GM23338 (cell line): ENCODE data around the gene HSPG2. TPM values are rescaled to one million over a fixed set of nuclear protein-coding genes. Genes with fewer than 3 reads are reported as not detected.

Source experiments
- ATAC-seq: fragments of 200-7000 bp; cut with Tn5 transposase; 3 replicates; pipeline ENCODE4 v1.9.1; 2020
- DNase-seq: peaks from one replicate; pipeline ENCODE4 v3.0.0-alpha.2; 2015; ENCODE audit warnings: low spot score
- H2AFZ ChIP-seq: fragments of 200-600 bp; sonication (generic); 2 replicates; pipeline ENCODE4 v1.8.0; 2016; ENCODE audit warnings: antibody characterized with exemption, mild to moderate bottlenecking, moderate library complexity
- H3F3A ChIP-seq: fragments of 200-600 bp; sonication (generic); replicated peaks from 2 replicates; pipeline ENCODE4 v1.8.0; 2017; ENCODE audit warnings: antibody characterized with exemption, mixed run types, low read depth
- H3K27ac ChIP-seq: fragments of 200-600 bp; sonication (generic); 2 replicates; pipeline ENCODE4 v1.6.1; 2016; ENCODE audit warnings: low read depth
- H3K27me3 ChIP-seq: fragments of 200-600 bp; sonication (generic); 2 replicates; pipeline ENCODE4 v1.8.0; 2016; ENCODE audit warnings: mild to moderate bottlenecking, mixed run types, moderate library complexity; ENCODE audit not compliant: insufficient read depth
- H3K36me3 ChIP-seq: fragments of 200-600 bp; sonication (generic); 2 replicates; pipeline ENCODE4 v1.8.0; 2016; ENCODE audit warnings: mild to moderate bottlenecking; ENCODE audit not compliant: insufficient read depth
- H3K4me1 ChIP-seq: fragments of 200-600 bp; sonication (generic); 2 replicates; pipeline ENCODE4 v1.8.0; 2016; ENCODE audit warnings: mild to moderate bottlenecking, moderate library complexity; ENCODE audit not compliant: insufficient read depth
- H3K4me2 ChIP-seq: fragments of 200-600 bp; sonication (generic); 2 replicates; pipeline ENCODE4 v1.7.1; 2017; ENCODE audit warnings: mixed run types
- H3K4me3 ChIP-seq: fragments of 200-600 bp; sonication (generic); 2 replicates; pipeline ENCODE4 v1.6.1; 2016; ENCODE audit warnings: mixed run types
- H3K79me2 ChIP-seq: fragments of 200-600 bp; sonication (generic); replicated peaks from 2 replicates; pipeline ENCODE4 v1.8.0; 2017; ENCODE audit warnings: mild to moderate bottlenecking; ENCODE audit not compliant: insufficient read depth
- H3K9me2 ChIP-seq: fragments of 200-600 bp; sonication (generic); 2 replicates; pipeline ENCODE4 v1.8.0; 2017; ENCODE audit not compliant: insufficient read depth
- H4K20me1 ChIP-seq: fragments of 200-600 bp; sonication (generic); replicated peaks from 2 replicates; pipeline ENCODE4 v1.8.0; 2017; ENCODE audit warnings: mild to moderate bottlenecking; ENCODE audit not compliant: insufficient read depth
- H3K27ac Mint-ChIP-seq: 2 replicates; pipeline ENCODE4 v1.8.0; 2020; ENCODE audit warnings: inconsistent platforms, mild to moderate bottlenecking, moderate library complexity, mixed read lengths
- H3K27me3 Mint-ChIP-seq: 3 replicates; pipeline ENCODE4 v1.8.0; 2022; ENCODE audit warnings: low read depth, mild to moderate bottlenecking, moderate library complexity, mixed read lengths, inconsistent platforms; ENCODE audit not compliant: insufficient read depth, poor library complexity
- H3K36me3 Mint-ChIP-seq: 3 replicates; pipeline ENCODE4 v1.8.0; 2021; ENCODE audit warnings: low read depth, mild to moderate bottlenecking, inconsistent platforms, moderate library complexity, mixed read lengths
- H3K4me1 Mint-ChIP-seq: 3 replicates; pipeline ENCODE4 v1.8.0; 2020; ENCODE audit warnings: mild to moderate bottlenecking, inconsistent platforms, mixed read lengths
- H3K4me3 Mint-ChIP-seq: 3 replicates; pipeline ENCODE4 v1.8.0; 2021; ENCODE audit warnings: moderate library complexity, mild to moderate bottlenecking, inconsistent platforms, mixed read lengths
- H3K9me3 Mint-ChIP-seq: 3 replicates; pipeline ENCODE4 v1.8.0; 2020; ENCODE audit warnings: moderate library complexity, mild to moderate bottlenecking, inconsistent platforms, mixed read lengths
- CREB1 ChIP-seq: fragments of 250-450 bp; sonication (Bioruptor Pico); IDR thresholded peaks from 2 replicates; pipeline ENCODE4 v1.5.0; 2020; ENCODE audit warnings: low read depth, mild to moderate bottlenecking, moderate library complexity
- EZH2 ChIP-seq: fragments of 200-600 bp; sonication (generic); IDR thresholded peaks from one replicate; pipeline ENCODE4 v1.8.0; 2017; ENCODE audit warnings: antibody characterized with exemption, mild to moderate bottlenecking, low read depth; ENCODE audit not compliant: unreplicated experiment
- EZH2phosphoT487 ChIP-seq: fragments of 200-600 bp; sonication (generic); IDR thresholded peaks from one replicate; pipeline ENCODE4 v1.8.1; 2018; ENCODE audit warnings: antibody characterized with exemption; ENCODE audit not compliant: unreplicated experiment
- JUNB ChIP-seq: IDR thresholded peaks from one replicate; pipeline ENCODE4 v1.6.1; 2016; ENCODE audit warnings: antibody characterized with exemption; ENCODE audit not compliant: unreplicated experiment
- NANOG ChIP-seq: IDR thresholded peaks from 2 replicates; pipeline ENCODE4 v1.6.1; 2016; ENCODE audit warnings: antibody characterized with exemption, borderline replicate concordance
- POLR2AphosphoS5 ChIP-seq: IDR thresholded peaks from 2 replicates; pipeline ENCODE4 v1.6.1; 2016; ENCODE audit warnings: antibody characterized with exemption, low read depth
- STAT1 ChIP-seq: IDR thresholded peaks from one replicate; pipeline ENCODE4 v1.6.1; 2016; ENCODE audit warnings: antibody characterized with exemption; ENCODE audit not compliant: unreplicated experiment
- ZNF114 ChIP-seq: fragments of 250-450 bp; sonication (Bioruptor Pico); IDR thresholded peaks from 2 replicates; pipeline ENCODE4 v1.5.0; 2020; ENCODE audit warnings: mild to moderate bottlenecking, moderate library complexity
- ZNF331 ChIP-seq: fragments of 250-450 bp; sonication (Bioruptor Pico); IDR thresholded peaks from 2 replicates; pipeline ENCODE4 v1.5.0; 2020; ENCODE audit warnings: low read depth, mild to moderate bottlenecking, moderate library complexity
- polyA plus RNA-seq: library from polyadenylated mRNA; unstranded; fragments of >200 nt; fragmentation: Nextera tagmentation; extraction: Ambion mirVana; gene quantifications from 2 replicates; pipeline ENCODE4 v1.2.1, GENCODE V29; 2016
- total RNA-seq: library from RNA; depleted of rRNA; stranded (reverse); fragments of >200 nt; shearing (Covaris generic); gene quantifications from 2 replicates; pipeline ENCODE4 v1.2.3, GENCODE V29; 2014
- TF ChIP-seq, protein P1 (sequence below), 2 experiments: fragments of 200-600 bp in 1 of 2; sonication (generic) in 1 of 2; conservative IDR thresholded peaks; 2 replicates each; pipeline versions ENCODE4 v1.5.1 to v1.6.1; 2016 to 2017; ENCODE audit warnings: antibody characterized with exemption in 2 of 2, low read depth in 2 of 2, mild to moderate bottlenecking in 2 of 2, moderate library complexity in 1 of 2
- TF ChIP-seq, protein P2 (sequence below): fragments of 250-450 bp; sonication (Bioruptor Pico); IDR thresholded peaks from 2 replicates; pipeline ENCODE4 v1.5.0; 2020; ENCODE audit warnings: mild to moderate bottlenecking, moderate library complexity
- TF ChIP-seq, protein P3 (sequence below): IDR thresholded peaks from 2 replicates; pipeline ENCODE4 v1.6.1; 2016; ENCODE audit warnings: antibody characterized with exemption
- TF ChIP-seq, protein P4 (sequence below): IDR thresholded peaks from one replicate; pipeline ENCODE4 v1.6.1; 2018; ENCODE audit warnings: antibody characterized with exemption; ENCODE audit not compliant: unreplicated experiment

HSPG2 gene
- total and polyA plus RNA-seq, 2 experiments from 2014 or later = 14.9 to 70.8 TPM

DNA sequence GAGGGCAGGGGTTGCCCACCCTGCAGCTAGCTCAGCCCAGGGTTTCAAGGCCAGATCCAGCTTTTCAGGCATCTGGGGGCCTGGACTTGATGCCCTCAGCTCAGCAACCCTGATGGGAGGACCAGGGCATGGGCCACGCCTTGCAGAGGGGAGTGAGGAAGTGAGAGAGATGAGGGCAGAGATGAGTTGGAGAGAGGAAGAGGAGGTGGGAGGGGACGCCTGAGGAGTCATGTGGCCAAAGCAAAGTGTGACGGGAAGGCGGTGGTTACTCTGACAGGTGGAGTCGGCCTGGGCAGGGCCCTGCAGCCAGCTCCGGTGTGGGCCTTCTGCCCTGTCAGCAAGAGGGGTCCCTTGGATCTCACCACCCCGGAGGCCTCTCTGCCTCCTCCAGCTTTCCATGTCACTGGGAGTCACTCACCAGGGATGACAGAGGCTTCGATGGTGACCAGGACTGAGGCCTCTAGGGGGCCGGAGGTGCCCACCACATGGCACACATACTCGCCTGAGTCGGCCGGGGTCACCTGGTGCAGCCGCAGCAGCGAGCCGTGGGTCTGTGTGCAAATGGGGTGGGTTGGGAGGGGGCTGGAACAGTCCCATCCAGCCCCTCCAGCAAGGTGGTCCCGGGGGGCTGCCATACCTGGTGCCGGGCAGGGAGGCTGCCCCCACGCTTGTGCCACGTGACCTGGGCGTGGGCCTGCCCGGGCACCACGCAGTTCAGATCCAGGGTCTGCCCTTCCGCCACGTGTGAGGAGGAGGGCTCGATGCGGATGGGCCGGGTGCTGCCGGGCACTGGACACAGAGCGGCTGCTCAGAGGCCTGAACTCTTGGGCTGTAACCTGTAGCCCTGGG, 84.6 kb downstream of the HSPG2 start:
- no peak overlapping the region for H2AFZ ChIP-seq
- no peaks in the 10 kb centered on the region for H3K27me3 ChIP-seq
- H3K27ac ChIP-seq = no peak overlapping the region
- no peaks in the 10 kb centered on the region for H3K79me2 ChIP-seq
- no peaks in the 10 kb centered on the region for H3K4me1 Mint-ChIP-seq
- no peak overlapping the region; the same call in 1 of the 2 replicates for H3K27ac Mint-ChIP-seq
- H3K4me1 ChIP-seq = no peaks in the 10 kb centered on the region
- H3K27me3 Mint-ChIP-seq = peaks cover 2% of the 10 kb centered on the region
- H3K4me3 Mint-ChIP-seq = no peak overlapping the region
- no peaks in the 10 kb centered on the region for H3K9me3 Mint-ChIP-seq
- no peaks in the 10 kb centered on the region; the same call in 1 of the 2 replicates for H3K36me3 ChIP-seq
- no peak overlapping the region for H3K4me2 ChIP-seq
- peaks cover 20% of the 10 kb centered on the region for H3K36me3 Mint-ChIP-seq
- H3K9me2 ChIP-seq = no peaks in the 10 kb centered on the region
- H3K4me3 ChIP-seq = no peak overlapping the region
- ATAC-seq (no peak), DNase-seq (no peak)
- H4K20me1 ChIP-seq = no peaks in the 10 kb centered on the region
- H3F3A ChIP-seq = no peaks in the 10 kb centered on the region
- TF ChIP-seq, protein P1, sequence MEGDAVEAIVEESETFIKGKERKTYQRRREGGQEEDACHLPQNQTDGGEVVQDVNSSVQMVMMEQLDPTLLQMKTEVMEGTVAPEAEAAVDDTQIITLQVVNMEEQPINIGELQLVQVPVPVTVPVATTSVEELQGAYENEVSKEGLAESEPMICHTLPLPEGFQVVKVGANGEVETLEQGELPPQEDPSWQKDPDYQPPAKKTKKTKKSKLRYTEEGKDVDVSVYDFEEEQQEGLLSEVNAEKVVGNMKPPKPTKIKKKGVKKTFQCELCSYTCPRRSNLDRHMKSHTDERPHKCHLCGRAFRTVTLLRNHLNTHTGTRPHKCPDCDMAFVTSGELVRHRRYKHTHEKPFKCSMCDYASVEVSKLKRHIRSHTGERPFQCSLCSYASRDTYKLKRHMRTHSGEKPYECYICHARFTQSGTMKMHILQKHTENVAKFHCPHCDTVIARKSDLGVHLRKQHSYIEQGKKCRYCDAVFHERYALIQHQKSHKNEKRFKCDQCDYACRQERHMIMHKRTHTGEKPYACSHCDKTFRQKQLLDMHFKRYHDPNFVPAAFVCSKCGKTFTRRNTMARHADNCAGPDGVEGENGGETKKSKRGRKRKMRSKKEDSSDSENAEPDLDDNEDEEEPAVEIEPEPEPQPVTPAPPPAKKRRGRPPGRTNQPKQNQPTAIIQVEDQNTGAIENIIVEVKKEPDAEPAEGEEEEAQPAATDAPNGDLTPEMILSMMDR (conservative IDR thresholded peaks at IDR 0.05; ENCODE audit: low read depth in 2 of 2) = no peak
- TF ChIP-seq EZH2 = no peak
- TF ChIP-seq, protein P2, sequence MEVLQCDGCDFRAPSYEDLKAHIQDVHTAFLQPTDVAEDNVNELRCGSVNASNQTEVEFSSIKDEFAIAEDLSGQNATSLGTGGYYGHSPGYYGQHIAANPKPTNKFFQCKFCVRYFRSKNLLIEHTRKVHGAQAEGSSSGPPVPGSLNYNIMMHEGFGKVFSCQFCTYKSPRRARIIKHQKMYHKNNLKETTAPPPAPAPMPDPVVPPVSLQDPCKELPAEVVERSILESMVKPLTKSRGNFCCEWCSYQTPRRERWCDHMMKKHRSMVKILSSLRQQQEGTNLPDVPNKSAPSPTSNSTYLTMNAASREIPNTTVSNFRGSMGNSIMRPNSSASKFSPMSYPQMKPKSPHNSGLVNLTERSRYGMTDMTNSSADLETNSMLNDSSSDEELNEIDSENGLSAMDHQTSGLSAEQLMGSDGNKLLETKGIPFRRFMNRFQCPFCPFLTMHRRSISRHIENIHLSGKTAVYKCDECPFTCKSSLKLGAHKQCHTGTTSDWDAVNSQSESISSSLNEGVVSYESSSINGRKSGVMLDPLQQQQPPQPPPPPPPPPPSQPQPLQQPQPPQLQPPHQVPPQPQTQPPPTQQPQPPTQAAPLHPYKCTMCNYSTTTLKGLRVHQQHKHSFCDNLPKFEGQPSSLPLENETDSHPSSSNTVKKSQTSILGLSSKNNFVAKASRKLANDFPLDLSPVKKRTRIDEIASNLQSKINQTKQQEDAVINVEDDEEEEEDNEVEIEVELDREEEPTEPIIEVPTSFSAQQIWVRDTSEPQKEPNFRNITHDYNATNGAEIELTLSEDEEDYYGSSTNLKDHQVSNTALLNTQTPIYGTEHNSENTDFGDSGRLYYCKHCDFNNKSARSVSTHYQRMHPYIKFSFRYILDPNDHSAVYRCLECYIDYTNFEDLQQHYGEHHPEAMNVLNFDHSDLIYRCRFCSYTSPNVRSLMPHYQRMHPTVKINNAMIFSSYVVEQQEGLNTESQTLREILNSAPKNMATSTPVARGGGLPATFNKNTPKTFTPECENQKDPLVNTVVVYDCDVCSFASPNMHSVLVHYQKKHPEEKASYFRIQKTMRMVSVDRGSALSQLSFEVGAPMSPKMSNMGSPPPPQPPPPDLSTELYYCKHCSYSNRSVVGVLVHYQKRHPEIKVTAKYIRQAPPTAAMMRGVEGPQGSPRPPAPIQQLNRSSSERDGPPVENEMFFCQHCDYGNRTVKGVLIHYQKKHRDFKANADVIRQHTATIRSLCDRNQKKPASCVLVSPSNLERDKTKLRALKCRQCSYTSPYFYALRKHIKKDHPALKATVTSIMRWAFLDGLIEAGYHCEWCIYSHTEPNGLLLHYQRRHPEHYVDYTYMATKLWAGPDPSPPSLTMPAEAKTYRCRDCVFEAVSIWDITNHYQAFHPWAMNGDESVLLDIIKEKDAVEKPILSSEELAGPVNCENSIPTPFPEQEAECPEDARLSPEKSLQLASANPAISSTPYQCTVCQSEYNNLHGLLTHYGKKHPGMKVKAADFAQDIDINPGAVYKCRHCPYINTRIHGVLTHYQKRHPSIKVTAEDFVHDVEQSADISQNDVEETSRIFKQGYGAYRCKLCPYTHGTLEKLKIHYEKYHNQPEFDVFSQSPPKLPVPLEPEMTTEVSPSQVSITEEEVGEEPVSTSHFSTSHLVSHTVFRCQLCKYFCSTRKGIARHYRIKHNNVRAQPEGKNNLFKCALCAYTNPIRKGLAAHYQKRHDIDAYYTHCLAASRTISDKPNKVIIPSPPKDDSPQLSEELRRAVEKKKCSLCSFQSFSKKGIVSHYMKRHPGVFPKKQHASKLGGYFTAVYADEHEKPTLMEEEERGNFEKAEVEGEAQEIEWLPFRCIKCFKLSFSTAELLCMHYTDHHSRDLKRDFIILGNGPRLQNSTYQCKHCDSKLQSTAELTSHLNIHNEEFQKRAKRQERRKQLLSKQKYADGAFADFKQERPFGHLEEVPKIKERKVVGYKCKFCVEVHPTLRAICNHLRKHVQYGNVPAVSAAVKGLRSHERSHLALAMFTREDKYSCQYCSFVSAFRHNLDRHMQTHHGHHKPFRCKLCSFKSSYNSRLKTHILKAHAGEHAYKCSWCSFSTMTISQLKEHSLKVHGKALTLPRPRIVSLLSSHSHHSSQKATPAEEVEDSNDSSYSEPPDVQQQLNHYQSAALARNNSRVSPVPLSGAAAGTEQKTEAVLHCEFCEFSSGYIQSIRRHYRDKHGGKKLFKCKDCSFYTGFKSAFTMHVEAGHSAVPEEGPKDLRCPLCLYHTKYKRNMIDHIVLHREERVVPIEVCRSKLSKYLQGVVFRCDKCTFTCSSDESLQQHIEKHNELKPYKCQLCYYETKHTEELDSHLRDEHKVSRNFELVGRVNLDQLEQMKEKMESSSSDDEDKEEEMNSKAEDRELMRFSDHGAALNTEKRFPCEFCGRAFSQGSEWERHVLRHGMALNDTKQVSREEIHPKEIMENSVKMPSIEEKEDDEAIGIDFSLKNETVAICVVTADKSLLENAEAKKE (CRISPR knock-in tag) = no peak
- TF ChIP-seq, protein P3, sequence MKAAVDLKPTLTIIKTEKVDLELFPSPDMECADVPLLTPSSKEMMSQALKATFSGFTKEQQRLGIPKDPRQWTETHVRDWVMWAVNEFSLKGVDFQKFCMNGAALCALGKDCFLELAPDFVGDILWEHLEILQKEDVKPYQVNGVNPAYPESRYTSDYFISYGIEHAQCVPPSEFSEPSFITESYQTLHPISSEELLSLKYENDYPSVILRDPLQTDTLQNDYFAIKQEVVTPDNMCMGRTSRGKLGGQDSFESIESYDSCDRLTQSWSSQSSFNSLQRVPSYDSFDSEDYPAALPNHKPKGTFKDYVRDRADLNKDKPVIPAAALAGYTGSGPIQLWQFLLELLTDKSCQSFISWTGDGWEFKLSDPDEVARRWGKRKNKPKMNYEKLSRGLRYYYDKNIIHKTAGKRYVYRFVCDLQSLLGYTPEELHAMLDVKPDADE = no peak
- TF ChIP-seq POLR2AphosphoS5 = no peak
- TF ChIP-seq NANOG = no peak
- TF ChIP-seq ZNF331 (CRISPR knock-in tag) = no peak
- TF ChIP-seq, protein P4, sequence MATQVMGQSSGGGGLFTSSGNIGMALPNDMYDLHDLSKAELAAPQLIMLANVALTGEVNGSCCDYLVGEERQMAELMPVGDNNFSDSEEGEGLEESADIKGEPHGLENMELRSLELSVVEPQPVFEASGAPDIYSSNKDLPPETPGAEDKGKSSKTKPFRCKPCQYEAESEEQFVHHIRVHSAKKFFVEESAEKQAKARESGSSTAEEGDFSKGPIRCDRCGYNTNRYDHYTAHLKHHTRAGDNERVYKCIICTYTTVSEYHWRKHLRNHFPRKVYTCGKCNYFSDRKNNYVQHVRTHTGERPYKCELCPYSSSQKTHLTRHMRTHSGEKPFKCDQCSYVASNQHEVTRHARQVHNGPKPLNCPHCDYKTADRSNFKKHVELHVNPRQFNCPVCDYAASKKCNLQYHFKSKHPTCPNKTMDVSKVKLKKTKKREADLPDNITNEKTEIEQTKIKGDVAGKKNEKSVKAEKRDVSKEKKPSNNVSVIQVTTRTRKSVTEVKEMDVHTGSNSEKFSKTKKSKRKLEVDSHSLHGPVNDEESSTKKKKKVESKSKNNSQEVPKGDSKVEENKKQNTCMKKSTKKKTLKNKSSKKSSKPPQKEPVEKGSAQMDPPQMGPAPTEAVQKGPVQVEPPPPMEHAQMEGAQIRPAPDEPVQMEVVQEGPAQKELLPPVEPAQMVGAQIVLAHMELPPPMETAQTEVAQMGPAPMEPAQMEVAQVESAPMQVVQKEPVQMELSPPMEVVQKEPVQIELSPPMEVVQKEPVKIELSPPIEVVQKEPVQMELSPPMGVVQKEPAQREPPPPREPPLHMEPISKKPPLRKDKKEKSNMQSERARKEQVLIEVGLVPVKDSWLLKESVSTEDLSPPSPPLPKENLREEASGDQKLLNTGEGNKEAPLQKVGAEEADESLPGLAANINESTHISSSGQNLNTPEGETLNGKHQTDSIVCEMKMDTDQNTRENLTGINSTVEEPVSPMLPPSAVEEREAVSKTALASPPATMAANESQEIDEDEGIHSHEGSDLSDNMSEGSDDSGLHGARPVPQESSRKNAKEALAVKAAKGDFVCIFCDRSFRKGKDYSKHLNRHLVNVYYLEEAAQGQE = no peak
- no peak for TF ChIP-seq ZNF114 (CRISPR knock-in tag)
- TF ChIP-seq CREB1 (CRISPR knock-in tag) = no peak
- TF ChIP-seq JUNB = no peak
- TF ChIP-seq STAT1 = no peak
- no peak for TF ChIP-seq EZH2phosphoT487
